Liver (tissue), 3 donors: ENCODE data around the gene CEACAM1.

ENCODE experiments used
- CTCF ChIP-seq: fragments of 150-350 bp; IDR thresholded peaks from 2 replicates; pipeline ENCODE4 v1.5.1; 2017; ENCODE audit warnings: improper control_type of control experiment, low read depth, low read length; ENCODE audit not compliant: missing input control
- GABPA ChIP-seq, 2 donors: IDR thresholded peaks in 1 of 2; conservative IDR thresholded peaks in 1 of 2; 2 replicates each; pipeline ENCODE4 v1.6.1; 2016; ENCODE audit warnings: antibody characterized with exemption in 2 of 2, mild to moderate bottlenecking in 1 of 2, moderate library complexity in 1 of 2
- HNF4A ChIP-seq, 2 donors: conservative IDR thresholded peaks; 2 replicates each; pipeline ENCODE4 v1.6.1; 2016; ENCODE audit warnings: antibody characterized with exemption in 2 of 2, mild to moderate bottlenecking in 2 of 2
- MAX ChIP-seq: IDR thresholded peaks from 2 replicates; pipeline ENCODE4 v1.6.1; 2016; ENCODE audit warnings: antibody characterized with exemption
- RAD21 ChIP-seq, 2 donors: IDR thresholded peaks; 2 replicates each; pipeline ENCODE4 v1.6.1; 2016; ENCODE audit warnings: antibody characterized with exemption in 2 of 2, mild to moderate bottlenecking in 2 of 2
- REST ChIP-seq: IDR thresholded peaks from 2 replicates; pipeline ENCODE4 v1.6.1; 2016; ENCODE audit warnings: antibody characterized with exemption, mild to moderate bottlenecking
- TAF1 ChIP-seq: conservative IDR thresholded peaks from 2 replicates; pipeline ENCODE4 v1.6.1; 2016; ENCODE audit warnings: antibody characterized with exemption, mild to moderate bottlenecking
- donor health status: healthy.
- donor health status: healthy.

- TF ChIP-seq CTCF (no peak), GABPA (IDR thresholded peaks at IDR 0.05 in 1 of 2, conservative IDR thresholded peaks at IDR 0.05 in 1 of 2) (peak in 1 of 2 donors; percentile 21), RAD21 (IDR thresholded peaks at IDR 0.05) (peak; percentile 14 to 20), TAF1 (no peak), MAX (peak; percentile 46), REST (no peak), HNF4A (conservative IDR thresholded peaks at IDR 0.05) (peak; percentile 26 to 30)
Observed at GRCh38 chr19:42480335-42481095, 47.8 kb downstream of the CEACAM1 start.
